GM23338 (cell line): Measurements from ENCODE around the gene SLC2A13. TPM values are rescaled to one million over a fixed set of nuclear protein-coding genes. Genes with fewer than 3 reads are reported as not detected.
A peak's percentile ranks its signal among the peaks of the same experiment; 100 is the strongest.
"Not testable (repeated sequence)": the region's sequence is repeated elsewhere in the genome, so short reads cannot be mapped to it uniquely, and the experiment has no call there.

Experiments
- ATAC-seq: fragments of 200-7000 bp; cut with Tn5 transposase; 3 replicates; pipeline ENCODE4 v1.9.1; 2020
- DNase-seq: peaks from one replicate; pipeline ENCODE4 v3.0.0-alpha.2; 2015; ENCODE audit warnings: low spot score
- H2AFZ ChIP-seq: fragments of 200-600 bp; sonication (generic); 2 replicates; pipeline ENCODE4 v1.8.0; 2016; ENCODE audit warnings: antibody characterized with exemption, mild to moderate bottlenecking, moderate library complexity
- H3F3A ChIP-seq: fragments of 200-600 bp; sonication (generic); replicated peaks from 2 replicates; pipeline ENCODE4 v1.8.0; 2017; ENCODE audit warnings: antibody characterized with exemption, mixed run types, low read depth
- H3K27ac ChIP-seq: fragments of 200-600 bp; sonication (generic); 2 replicates; pipeline ENCODE4 v1.6.1; 2016; ENCODE audit warnings: low read depth
- H3K27me3 ChIP-seq: fragments of 200-600 bp; sonication (generic); 2 replicates; pipeline ENCODE4 v1.8.0; 2016; ENCODE audit warnings: mild to moderate bottlenecking, mixed run types, moderate library complexity; ENCODE audit not compliant: insufficient read depth
- H3K36me3 ChIP-seq: fragments of 200-600 bp; sonication (generic); 2 replicates; pipeline ENCODE4 v1.8.0; 2016; ENCODE audit warnings: mild to moderate bottlenecking; ENCODE audit not compliant: insufficient read depth
- H3K4me1 ChIP-seq: fragments of 200-600 bp; sonication (generic); 2 replicates; pipeline ENCODE4 v1.8.0; 2016; ENCODE audit warnings: mild to moderate bottlenecking, moderate library complexity; ENCODE audit not compliant: insufficient read depth
- H3K4me2 ChIP-seq: fragments of 200-600 bp; sonication (generic); 2 replicates; pipeline ENCODE4 v1.7.1; 2017; ENCODE audit warnings: mixed run types
- H3K4me3 ChIP-seq: fragments of 200-600 bp; sonication (generic); 2 replicates; pipeline ENCODE4 v1.6.1; 2016; ENCODE audit warnings: mixed run types
- H3K79me2 ChIP-seq: fragments of 200-600 bp; sonication (generic); replicated peaks from 2 replicates; pipeline ENCODE4 v1.8.0; 2017; ENCODE audit warnings: mild to moderate bottlenecking; ENCODE audit not compliant: insufficient read depth
- H3K9me2 ChIP-seq: fragments of 200-600 bp; sonication (generic); 2 replicates; pipeline ENCODE4 v1.8.0; 2017; ENCODE audit not compliant: insufficient read depth
- H4K20me1 ChIP-seq: fragments of 200-600 bp; sonication (generic); replicated peaks from 2 replicates; pipeline ENCODE4 v1.8.0; 2017; ENCODE audit warnings: mild to moderate bottlenecking; ENCODE audit not compliant: insufficient read depth
- H3K27ac Mint-ChIP-seq: 2 replicates; pipeline ENCODE4 v1.8.0; 2020; ENCODE audit warnings: inconsistent platforms, mild to moderate bottlenecking, moderate library complexity, mixed read lengths
- H3K27me3 Mint-ChIP-seq: 3 replicates; pipeline ENCODE4 v1.8.0; 2022; ENCODE audit warnings: low read depth, mild to moderate bottlenecking, moderate library complexity, mixed read lengths, inconsistent platforms; ENCODE audit not compliant: insufficient read depth, poor library complexity
- H3K36me3 Mint-ChIP-seq: 3 replicates; pipeline ENCODE4 v1.8.0; 2021; ENCODE audit warnings: low read depth, mild to moderate bottlenecking, inconsistent platforms, moderate library complexity, mixed read lengths
- H3K4me1 Mint-ChIP-seq: 3 replicates; pipeline ENCODE4 v1.8.0; 2020; ENCODE audit warnings: mild to moderate bottlenecking, inconsistent platforms, mixed read lengths
- H3K4me3 Mint-ChIP-seq: 3 replicates; pipeline ENCODE4 v1.8.0; 2021; ENCODE audit warnings: moderate library complexity, mild to moderate bottlenecking, inconsistent platforms, mixed read lengths
- H3K9me3 Mint-ChIP-seq: 3 replicates; pipeline ENCODE4 v1.8.0; 2020; ENCODE audit warnings: moderate library complexity, mild to moderate bottlenecking, inconsistent platforms, mixed read lengths
- CREB1 ChIP-seq: fragments of 250-450 bp; sonication (Bioruptor Pico); IDR thresholded peaks from 2 replicates; pipeline ENCODE4 v1.5.0; 2020; ENCODE audit warnings: low read depth, mild to moderate bottlenecking, moderate library complexity
- EZH2 ChIP-seq: fragments of 200-600 bp; sonication (generic); IDR thresholded peaks from one replicate; pipeline ENCODE4 v1.8.0; 2017; ENCODE audit warnings: antibody characterized with exemption, mild to moderate bottlenecking, low read depth; ENCODE audit not compliant: unreplicated experiment
- NANOG ChIP-seq: IDR thresholded peaks from 2 replicates; pipeline ENCODE4 v1.6.1; 2016; ENCODE audit warnings: antibody characterized with exemption, borderline replicate concordance
- POLR2AphosphoS5 ChIP-seq: IDR thresholded peaks from 2 replicates; pipeline ENCODE4 v1.6.1; 2016; ENCODE audit warnings: antibody characterized with exemption, low read depth
- STAT1 ChIP-seq: IDR thresholded peaks from one replicate; pipeline ENCODE4 v1.6.1; 2016; ENCODE audit warnings: antibody characterized with exemption; ENCODE audit not compliant: unreplicated experiment
- polyA plus RNA-seq: library from polyadenylated mRNA; unstranded; fragments of >200 nt; fragmentation: Nextera tagmentation; extraction: Ambion mirVana; gene quantifications from 2 replicates; pipeline ENCODE4 v1.2.1, GENCODE V29; 2016
- total RNA-seq: library from RNA; depleted of rRNA; stranded (reverse); fragments of >200 nt; shearing (Covaris generic); gene quantifications from 2 replicates; pipeline ENCODE4 v1.2.3, GENCODE V29; 2014
- TF ChIP-seq, protein P1 (sequence below): IDR thresholded peaks from 2 replicates; pipeline ENCODE4 v1.6.1; 2016; ENCODE audit warnings: antibody characterized with exemption

The SLC2A13 gene
- total and polyA plus RNA-seq, 2 experiments from 2014 or later = 6.8 to 22.7 TPM

DNA sequence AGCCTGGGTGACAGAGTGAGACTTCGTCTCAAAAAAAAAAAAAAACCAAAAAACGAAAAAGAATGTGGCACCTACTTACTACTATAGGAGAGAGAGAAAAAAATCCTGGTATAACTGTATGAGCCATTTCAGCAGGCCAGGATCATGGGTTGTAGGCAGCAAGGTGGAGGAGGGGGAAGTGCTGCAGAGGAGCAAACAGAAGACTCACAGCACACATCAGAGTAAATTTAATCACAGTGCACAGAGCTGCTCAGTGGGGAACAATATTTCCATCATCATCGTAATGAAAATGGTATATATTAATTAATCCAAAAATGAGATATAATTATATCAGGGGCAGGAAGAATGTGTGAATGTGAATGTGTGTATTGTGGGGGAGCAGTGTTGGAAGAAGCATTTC is 175.8 kb downstream of the SLC2A13 start:
- Histone ChIP-seq H3K27me3 (no peaks in the 10 kb centered on the region), H3K4me1 (no peaks in the 10 kb centered on the region), H3K79me2 (no peaks in the 10 kb centered on the region), H3K4me3 (no peak overlapping the region), H3K36me3 (no peaks in the 10 kb centered on the region), H4K20me1 (no peaks in the 10 kb centered on the region), H3K4me2 (no peak overlapping the region), H3K27ac (no peak overlapping the region), H3K9me2 (no peaks in the 10 kb centered on the region), H2AFZ (no peak overlapping the region), H3F3A (no peaks in the 10 kb centered on the region)
- no peak for DNase-seq
- no peak for ATAC-seq
- H3K27me3 Mint-ChIP-seq = peaks cover 2% of the 10 kb centered on the region
- no peaks in the 10 kb centered on the region for H3K9me3 Mint-ChIP-seq
- TF ChIP-seq, protein P1, sequence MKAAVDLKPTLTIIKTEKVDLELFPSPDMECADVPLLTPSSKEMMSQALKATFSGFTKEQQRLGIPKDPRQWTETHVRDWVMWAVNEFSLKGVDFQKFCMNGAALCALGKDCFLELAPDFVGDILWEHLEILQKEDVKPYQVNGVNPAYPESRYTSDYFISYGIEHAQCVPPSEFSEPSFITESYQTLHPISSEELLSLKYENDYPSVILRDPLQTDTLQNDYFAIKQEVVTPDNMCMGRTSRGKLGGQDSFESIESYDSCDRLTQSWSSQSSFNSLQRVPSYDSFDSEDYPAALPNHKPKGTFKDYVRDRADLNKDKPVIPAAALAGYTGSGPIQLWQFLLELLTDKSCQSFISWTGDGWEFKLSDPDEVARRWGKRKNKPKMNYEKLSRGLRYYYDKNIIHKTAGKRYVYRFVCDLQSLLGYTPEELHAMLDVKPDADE = no peak
- TF ChIP-seq POLR2AphosphoS5 (no peak), CREB1 (no peak), STAT1 (no peak)
- no peaks in the 10 kb centered on the region for H3K36me3 Mint-ChIP-seq
- no peak overlapping the region for H3K27ac Mint-ChIP-seq
- no peak overlapping the region for H3K4me3 Mint-ChIP-seq
- H3K4me1 Mint-ChIP-seq = peaks cover 9% of the 10 kb centered on the region

DNA sequence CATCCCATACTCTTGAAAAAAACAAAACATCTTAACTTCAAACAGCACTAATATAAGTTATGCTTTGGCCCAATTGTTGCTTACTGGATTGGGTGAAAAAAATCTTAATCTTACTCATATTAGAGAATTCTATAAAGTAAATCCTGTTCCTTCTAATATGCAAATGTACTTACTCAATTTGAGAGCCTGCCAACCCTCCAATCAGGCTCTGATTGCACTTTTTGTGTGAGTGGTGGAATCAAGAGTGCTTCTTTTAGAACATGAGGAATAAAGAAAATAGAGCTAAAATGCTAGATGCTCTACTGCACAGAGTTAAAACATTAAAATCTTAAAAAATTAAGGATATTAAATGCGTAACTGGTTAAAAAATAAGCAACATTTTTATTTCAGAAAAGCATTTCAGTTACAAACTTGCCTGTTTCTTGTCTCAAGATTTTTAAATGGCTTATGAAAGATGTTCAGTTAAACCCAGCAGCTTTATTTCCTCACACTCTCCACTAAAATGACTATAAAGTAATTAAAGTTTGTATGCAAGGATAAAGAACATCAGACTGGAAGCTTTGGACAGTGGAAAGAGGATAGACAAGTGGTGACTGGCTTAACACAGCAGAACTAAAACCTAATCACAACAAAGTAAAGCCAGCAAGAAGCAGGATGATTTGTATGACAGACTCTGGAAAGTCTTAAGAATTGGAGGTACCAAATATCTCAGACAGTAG is 177.5 kb downstream of the SLC2A13 start:
- no peaks in the 10 kb centered on the region for H3K9me2 ChIP-seq
- no peaks in the 10 kb centered on the region for H3K4me1 ChIP-seq
- TF ChIP-seq POLR2AphosphoS5 (no peak), NANOG (no peak), EZH2 (no peak), STAT1 (no peak), CREB1 (no peak)
- ATAC-seq = no peak
- Mint-ChIP-seq H3K27ac (no peak overlapping the region), H3K4me1 (peaks cover 14% of the 10 kb centered on the region), H3K36me3 (no peaks in the 10 kb centered on the region), H3K4me3 (no peak overlapping the region), H3K9me3 (no peaks in the 10 kb centered on the region), H3K27me3 (peaks cover 2% of the 10 kb centered on the region)
- no peak overlapping the region for H2AFZ ChIP-seq
- no peak for DNase-seq
- no peaks in the 10 kb centered on the region for H3K36me3 ChIP-seq
- H3K4me3 ChIP-seq = no peak overlapping the region
- no peak overlapping the region for H3K27ac ChIP-seq
- H3K4me2 ChIP-seq = no peak overlapping the region
- no peaks in the 10 kb centered on the region for H3K27me3 ChIP-seq
- H3F3A ChIP-seq = no peaks in the 10 kb centered on the region
- no peaks in the 10 kb centered on the region for H3K79me2 ChIP-seq
- H4K20me1 ChIP-seq = no peaks in the 10 kb centered on the region

DNA sequence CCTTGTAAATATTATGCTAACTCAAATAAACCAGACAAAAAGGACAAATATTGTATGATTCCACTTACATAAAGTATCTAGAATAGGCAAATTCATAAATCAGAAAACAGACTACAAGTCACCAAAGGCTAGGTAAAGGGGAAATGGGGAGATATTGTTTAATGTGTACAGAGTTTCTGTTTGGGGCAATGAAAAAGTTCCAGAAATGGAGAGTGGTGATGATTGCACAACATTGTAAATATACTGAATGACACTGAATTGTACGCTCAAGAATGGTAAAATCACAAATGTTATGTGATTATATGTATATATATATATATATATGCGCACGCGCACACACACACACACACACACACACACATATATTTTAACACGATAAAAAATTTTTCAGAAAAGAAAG is 182.5 kb downstream of the SLC2A13 start:
- H4K20me1 ChIP-seq = no peaks in the 10 kb centered on the region
- H3K36me3 ChIP-seq = no peaks in the 10 kb centered on the region
- H3K4me1 ChIP-seq = no peaks in the 10 kb centered on the region
- DNase-seq = no peak
- H2AFZ ChIP-seq = no peak overlapping the region
- TF ChIP-seq CREB1 = no peak
- Mint-ChIP-seq H3K4me1 (peaks cover 23% of the 10 kb centered on the region), H3K27me3 (no peaks in the 10 kb centered on the region), H3K9me3 (no peaks in the 10 kb centered on the region), H3K36me3 (no peaks in the 10 kb centered on the region), H3K27ac (no peak overlapping the region), H3K4me3 (no peak overlapping the region)
- H3K9me2 ChIP-seq = no peaks in the 10 kb centered on the region
- no peaks in the 10 kb centered on the region for H3F3A ChIP-seq
- H3K4me2 ChIP-seq = no peak overlapping the region
- H3K27me3 ChIP-seq = no peaks in the 10 kb centered on the region
- no peak overlapping the region for H3K27ac ChIP-seq
- H3K79me2 ChIP-seq = no peaks in the 10 kb centered on the region
- no peak for ATAC-seq
- no peak overlapping the region for H3K4me3 ChIP-seq

DNA sequence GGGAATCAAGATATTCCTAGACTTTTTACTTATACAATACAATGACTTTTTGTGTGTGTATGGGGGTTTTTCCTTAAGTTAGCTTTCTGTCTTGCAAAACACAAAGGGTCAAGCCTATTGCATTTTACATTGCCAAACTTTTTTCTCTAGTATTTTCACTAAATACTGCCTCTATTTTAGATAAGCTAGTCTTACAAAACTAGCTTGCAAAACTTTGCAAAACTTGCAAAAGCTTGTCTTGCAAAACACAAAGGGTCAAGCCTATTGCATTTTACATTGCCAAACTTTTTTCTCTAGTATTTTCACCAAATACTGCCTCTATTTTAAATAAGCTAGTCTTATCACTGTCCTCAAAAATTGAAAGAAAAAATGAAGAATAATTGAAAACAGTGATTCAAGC is 183.3 kb downstream of the SLC2A13 start:
- not testable (repeated sequence) for ATAC-seq, DNase-seq, H3K9me2 ChIP-seq, H3F3A ChIP-seq, H4K20me1 ChIP-seq, H3K4me1 ChIP-seq, H3K9me3 Mint-ChIP-seq, H3K27me3 ChIP-seq, H3K4me2 ChIP-seq, H3K79me2 ChIP-seq, H2AFZ ChIP-seq, H3K4me3 ChIP-seq, H3K27ac ChIP-seq, H3K27me3 Mint-ChIP-seq, H3K36me3 Mint-ChIP-seq, H3K4me3 Mint-ChIP-seq, H3K36me3 ChIP-seq
- peak overlapping the region; percentile 87 for H3K27ac Mint-ChIP-seq
- peaks cover 23% of the 10 kb centered on the region for H3K4me1 Mint-ChIP-seq
